Breast epithelium (tissue), 4 donors: ENCODE measurements around the gene ZNF765. TPM values are rescaled to one million over a fixed set of nuclear protein-coding genes. Genes with fewer than 3 reads are reported as not detected.
"Not testable (repeated sequence)": the region's sequence is repeated elsewhere in the genome, so short reads cannot be mapped to it uniquely, and the experiment has no call there.

Source experiments
- DNase-seq, 2 donors: peaks; one replicate each; pipeline ENCODE4 v3.0.0-alpha.2; 2019; ENCODE audit warnings: low spot score in 2 of 2
- H3K27ac ChIP-seq, 2 donors: fragments of 200-600 bp; sonication (generic) in 1 of 2; one replicate each; pipeline ENCODE4 v1.5.1; 2016 to 2019; ENCODE audit warnings: mild to moderate bottlenecking in 1 of 2
- H3K27me3 ChIP-seq, 2 donors: fragments of 200-600 bp; sonication (generic) in 1 of 2; one replicate each; pipeline versions ENCODE4 v1.5.1 to v1.6.0; 2017 to 2019; ENCODE audit warnings: control low read depth in 1 of 2, mild to moderate bottlenecking in 1 of 2
- H3K36me3 ChIP-seq: fragments of 200-600 bp; one replicate; pipeline ENCODE4 v1.5.1; 2019
- H3K4me1 ChIP-seq, 2 donors: fragments of 200-600 bp; sonication (generic); one replicate each; pipeline ENCODE4 v1.5.1; 2016 to 2019; ENCODE audit warnings: control low read depth in 1 of 2
- H3K4me3 ChIP-seq, 3 donors: fragments of 200-600 bp; sonication (generic); 1 replicate in 2 of 3; 2 replicates in 1 of 3; pipeline ENCODE4 v1.5.1; 2016 to 2019; ENCODE audit warnings: mild to moderate bottlenecking in 3 of 3, moderate library complexity in 2 of 3
- H3K9me3 ChIP-seq, 2 donors: fragments of 200-600 bp; sonication (generic) in 1 of 2; one replicate each; pipeline ENCODE4 v1.5.1; 2016 to 2019; ENCODE audit warnings: control low read depth in 1 of 2
- POLR2A ChIP-seq: fragments of 450-650 bp; IDR thresholded peaks from one replicate; pipeline ENCODE4 v1.6.1; 2016; ENCODE audit warnings: antibody characterized with exemption, mild to moderate bottlenecking, moderate library complexity
- POLR2AphosphoS5 ChIP-seq, 3 donors: sonication (generic); formaldehyde crosslinking; IDR thresholded peaks; one replicate each; pipeline ENCODE4 v1.6.1; 2017; ENCODE audit warnings: antibody characterized with exemption in 3 of 3
- intact Hi-C: fragments of 100-400 bp; cut with DNase I; formaldehyde crosslinking; loops from one replicate; pipeline ENCODE4 v1.15.1; 2023; ENCODE audit warnings: low total_unique reads
- total RNA-seq, 3 donors: library from RNA; depleted of rRNA; stranded (reverse); fragments of >200 nt; gene quantifications; one replicate each; pipeline ENCODE4 v1.1.0, GENCODE V29; 2016
- TF ChIP-seq, protein P1 (sequence below), 3 donors: fragments of 450-650 bp; IDR thresholded peaks; one replicate each; pipeline ENCODE4 v1.5.1; 2016 to 2017; ENCODE audit warnings: antibody characterized with exemption in 3 of 3, mild to moderate bottlenecking in 3 of 3, moderate library complexity in 3 of 3

ZNF765 gene
- total RNA-seq, 3 donors from 2014 or later = 9.3 to 18.4 (median 12.1) TPM

GRCh38 chr19:53471916-53472315 is 77.0 kb downstream of the ZNF765 start:
- H3K27me3 ChIP-seq = no peaks in the 10 kb centered on the region
- TF ChIP-seq POLR2AphosphoS5 (IDR thresholded peaks at IDR 0.05) (no peak), POLR2A (no peak)
- TF ChIP-seq, protein P1, sequence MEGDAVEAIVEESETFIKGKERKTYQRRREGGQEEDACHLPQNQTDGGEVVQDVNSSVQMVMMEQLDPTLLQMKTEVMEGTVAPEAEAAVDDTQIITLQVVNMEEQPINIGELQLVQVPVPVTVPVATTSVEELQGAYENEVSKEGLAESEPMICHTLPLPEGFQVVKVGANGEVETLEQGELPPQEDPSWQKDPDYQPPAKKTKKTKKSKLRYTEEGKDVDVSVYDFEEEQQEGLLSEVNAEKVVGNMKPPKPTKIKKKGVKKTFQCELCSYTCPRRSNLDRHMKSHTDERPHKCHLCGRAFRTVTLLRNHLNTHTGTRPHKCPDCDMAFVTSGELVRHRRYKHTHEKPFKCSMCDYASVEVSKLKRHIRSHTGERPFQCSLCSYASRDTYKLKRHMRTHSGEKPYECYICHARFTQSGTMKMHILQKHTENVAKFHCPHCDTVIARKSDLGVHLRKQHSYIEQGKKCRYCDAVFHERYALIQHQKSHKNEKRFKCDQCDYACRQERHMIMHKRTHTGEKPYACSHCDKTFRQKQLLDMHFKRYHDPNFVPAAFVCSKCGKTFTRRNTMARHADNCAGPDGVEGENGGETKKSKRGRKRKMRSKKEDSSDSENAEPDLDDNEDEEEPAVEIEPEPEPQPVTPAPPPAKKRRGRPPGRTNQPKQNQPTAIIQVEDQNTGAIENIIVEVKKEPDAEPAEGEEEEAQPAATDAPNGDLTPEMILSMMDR (IDR thresholded peaks at IDR 0.05) = no peak
- no peak overlapping the region for H3K27ac ChIP-seq
- no peak overlapping the region for H3K4me3 ChIP-seq
- DNase-seq = no peak
- no peaks in the 10 kb centered on the region for H3K36me3 ChIP-seq
- intact Hi-C loops = no loop called here
- H3K4me1 ChIP-seq = no peaks in the 10 kb centered on the region
- peaks cover 13 to 17% of the 10 kb centered on the region in 2 donors for H3K9me3 ChIP-seq

GRCh38 chr19:53474832-53475231 is 79.9 kb downstream of the ZNF765 start:
- peaks cover 31 to 37% of the 10 kb centered on the region in 2 donors for H3K9me3 ChIP-seq
- H3K27me3 ChIP-seq, H3K4me3 ChIP-seq, H3K36me3 ChIP-seq, H3K27ac ChIP-seq, H3K4me1 ChIP-seq, DNase-seq, intact Hi-C loops: not testable (repeated sequence)

- DNase-seq, H3K4me3 ChIP-seq, H3K36me3 ChIP-seq, H3K27ac ChIP-seq, H3K27me3 ChIP-seq, H3K4me1 ChIP-seq, intact Hi-C loops: not testable (repeated sequence)
- peaks cover 35 to 43% of the 10 kb centered on the region in 2 donors for H3K9me3 ChIP-seq
Measured at GRCh38 chr19:53475470-53475869, 80.5 kb downstream of the ZNF765 start.

Other genes with a start within 250 kb of the ZNF765 start
- 10 to 100 TPM in 2 of 3 donors, 1 to 10 TPM in 1; 6.9 to 19.2 (median 13.4) TPM for gene ZNF347, start 236.1 kb upstream of the ZNF765 start, total RNA-seq
- gene ZNF665, start 201.8 kb upstream of the ZNF765 start, total RNA-seq = 1 to 10 TPM; 2.9 to 8.6 (median 5.8) TPM
- gene ZNF677, start 140.3 kb upstream of the ZNF765 start, total RNA-seq = 10 to 100 TPM; 11.1 to 26.3 (median 15.7) TPM
- not detected for gene VN1R2, start 136.9 kb upstream of the ZNF765 start, total RNA-seq
- gene VN1R4, start 127.4 kb upstream of the ZNF765 start, total RNA-seq = not detected
- gene ZNF845, start 61.4 kb upstream of the ZNF765 start, total RNA-seq = 10 to 100 TPM in 1 of 3 donors, 1 to 10 TPM in 2; 6.6 to 12.4 (median 7.9) TPM
- 10 to 100 TPM in 2 of 3 donors, 1 to 10 TPM in 1; 7.0 to 34.4 (median 13.8) TPM for gene ZNF525, start 29.4 kb upstream of the ZNF765 start, total RNA-seq
- gene ZNF761, start 36.8 kb downstream of the ZNF765 start, total RNA-seq = 10 to 100 TPM; 14.1 to 20.9 (median 17.0) TPM
- gene ZNF813, start 72.6 kb downstream of the ZNF765 start, total RNA-seq = 1 to 10 TPM; 3.3 to 7.0 (median 3.4) TPM
- gene ZNF331, start 143.0 kb downstream of the ZNF765 start, total RNA-seq = 10 to 100 TPM; 19.5 to 84.4 (median 46.5) TPM
- gene DPRX, start 236.8 kb downstream of the ZNF765 start, total RNA-seq = not detected